Left renal cortex interstitium (tissue), 4 donors: ENCODE data around the gene ASIP. TPM values are rescaled to one million over a fixed set of nuclear protein-coding genes. Genes with fewer than 3 reads are reported as not detected.
"Not testable (repeated sequence)": the region's sequence is repeated elsewhere in the genome, so short reads cannot be mapped to it uniquely, and the experiment has no call there.

ENCODE experiments used
- DNase-seq, 4 donors: peaks; one replicate each; pipeline ENCODE4 v3.0.0-alpha.2; 2013; ENCODE audit warnings: low read depth in 4 of 4, low spot score in 2 of 4, missing footprints in 1 of 4
- polyA plus RNA-seq, 4 donors: library from polyadenylated mRNA; unstranded; fragments of 120-200 nt; gene quantifications; one replicate each; pipeline ENCODE4 v1.2.1, GENCODE V29; 2013; ENCODE audit not compliant: insufficient read length in 4 of 4

ASIP gene
- under 1 TPM in 3 of 4 donors, not detected in 1; 0.30 to 0.58 (median 0.34) TPM for polyA plus RNA-seq

- DNase-seq, result no peak
Measured at GRCh38 chr20:34240693-34241615, at the start of gene ASIP. ASIP (plus strand) TSS chr20:34241423; CDS start chr20:34260375, 18,952 bp downstream.

- no peak for DNase-seq
Measured at GRCh38 chr20:34193051-34193450, 48.2 kb upstream of the ASIP start.

GRCh38 chr20:34199183-34199582 is 42.0 kb upstream of the ASIP start:
- no peak for DNase-seq

- DNase-seq, result no peak
Measured at GRCh38 chr20:34200023-34200422, 41.2 kb upstream of the ASIP start.

- DNase-seq, result no peak
Measured at GRCh38 chr20:34201531-34201930, 39.7 kb upstream of the ASIP start.

GRCh38 chr20:34205172-34205880 is 35.9 kb upstream of the ASIP start:
- DNase-seq, result not testable (repeated sequence)

- DNase-seq, result no peak
Measured at GRCh38 chr20:34209111-34209510, 32.1 kb upstream of the ASIP start.

GRCh38 chr20:34210271-34210670 is 31.0 kb upstream of the ASIP start:
- DNase-seq, result no peak

GRCh38 chr20:34211591-34211990 is 29.6 kb upstream of the ASIP start:
- DNase-seq, result no peak

GRCh38 chr20:34213213-34213612 is 28.0 kb upstream of the ASIP start:
- DNase-seq, result no peak

- peak; percentile 27 to 63 (median 40) for DNase-seq
Measured at GRCh38 chr20:34215711-34216381, 25.4 kb upstream of the ASIP start.

GRCh38 chr20:34216382-34216742 is 24.9 kb upstream of the ASIP start:
- DNase-seq, result no peak

- DNase-seq, result no peak
Measured at GRCh38 chr20:34220561-34220960, 20.7 kb upstream of the ASIP start.

- DNase-seq, result no peak
Measured at GRCh38 chr20:34222208-34222607, 19.0 kb upstream of the ASIP start.

- not testable (repeated sequence) for DNase-seq
Measured at GRCh38 chr20:34224251-34224650, 17.0 kb upstream of the ASIP start.

- no peak for DNase-seq
Measured at GRCh38 chr20:34231634-34232033, 9.6 kb upstream of the ASIP start.

- DNase-seq, result no peak
Measured at GRCh38 chr20:34232494-34233087, 8.6 kb upstream of the ASIP start.

GRCh38 chr20:34233687-34234086 is 7.5 kb upstream of the ASIP start:
- no peak for DNase-seq

GRCh38 chr20:34235875-34236274 is 5.3 kb upstream of the ASIP start:
- no peak for DNase-seq

GRCh38 chr20:34237942-34238341 is 3.3 kb upstream of the ASIP start:
- DNase-seq, result no peak

- DNase-seq, result no peak
Measured at GRCh38 chr20:34240121-34240520, 1.1 kb upstream of the ASIP start.
